ENCODE results near the gene ARID1B. TPM values are rescaled to one million over a fixed set of nuclear protein-coding genes. Genes with fewer than 3 reads are reported as not detected.

The ARID1B gene
- total RNA-seq, 1 experiment from 2014 or later: 91.7 TPM

DNA sequence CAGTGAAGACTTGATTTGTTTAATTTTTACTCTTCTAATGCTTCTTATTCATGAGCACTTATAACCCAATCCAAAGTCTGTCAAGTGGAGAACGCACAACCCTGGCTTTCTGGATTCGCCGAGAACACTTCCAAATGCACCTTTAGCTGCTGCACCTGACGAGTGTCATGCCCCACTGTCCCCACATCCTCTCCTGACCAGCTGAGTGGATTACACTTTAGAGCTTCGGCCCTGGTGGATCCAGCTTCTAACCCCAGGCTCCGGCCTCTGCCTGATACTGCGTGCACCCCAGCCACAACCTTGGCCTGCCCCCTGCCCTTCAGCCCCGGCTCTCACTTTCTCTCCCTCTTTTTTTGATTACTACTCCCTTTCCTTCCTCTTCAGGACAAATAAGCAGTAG, 287.3 kb downstream of the ARID1B start:
- no peak for TF ChIP-seq POLR2AphosphoS5 (IDR thresholded peaks at IDR 0.05; ENCODE audit: low read depth, low read length)
- TF ChIP-seq, protein P1, sequence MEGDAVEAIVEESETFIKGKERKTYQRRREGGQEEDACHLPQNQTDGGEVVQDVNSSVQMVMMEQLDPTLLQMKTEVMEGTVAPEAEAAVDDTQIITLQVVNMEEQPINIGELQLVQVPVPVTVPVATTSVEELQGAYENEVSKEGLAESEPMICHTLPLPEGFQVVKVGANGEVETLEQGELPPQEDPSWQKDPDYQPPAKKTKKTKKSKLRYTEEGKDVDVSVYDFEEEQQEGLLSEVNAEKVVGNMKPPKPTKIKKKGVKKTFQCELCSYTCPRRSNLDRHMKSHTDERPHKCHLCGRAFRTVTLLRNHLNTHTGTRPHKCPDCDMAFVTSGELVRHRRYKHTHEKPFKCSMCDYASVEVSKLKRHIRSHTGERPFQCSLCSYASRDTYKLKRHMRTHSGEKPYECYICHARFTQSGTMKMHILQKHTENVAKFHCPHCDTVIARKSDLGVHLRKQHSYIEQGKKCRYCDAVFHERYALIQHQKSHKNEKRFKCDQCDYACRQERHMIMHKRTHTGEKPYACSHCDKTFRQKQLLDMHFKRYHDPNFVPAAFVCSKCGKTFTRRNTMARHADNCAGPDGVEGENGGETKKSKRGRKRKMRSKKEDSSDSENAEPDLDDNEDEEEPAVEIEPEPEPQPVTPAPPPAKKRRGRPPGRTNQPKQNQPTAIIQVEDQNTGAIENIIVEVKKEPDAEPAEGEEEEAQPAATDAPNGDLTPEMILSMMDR (IDR thresholded peaks at IDR 0.05): no peak
- TF ChIP-seq SIN3A (IDR thresholded peaks at IDR 0.05; ENCODE audit: borderline replicate concordance, insufficient read depth, low read depth, low read length): no peak
- TF ChIP-seq TCF7L2 (IDR thresholded peaks at IDR 0.05; ENCODE audit: low read depth, low read length): no peak
- TF ChIP-seq, protein P2, sequence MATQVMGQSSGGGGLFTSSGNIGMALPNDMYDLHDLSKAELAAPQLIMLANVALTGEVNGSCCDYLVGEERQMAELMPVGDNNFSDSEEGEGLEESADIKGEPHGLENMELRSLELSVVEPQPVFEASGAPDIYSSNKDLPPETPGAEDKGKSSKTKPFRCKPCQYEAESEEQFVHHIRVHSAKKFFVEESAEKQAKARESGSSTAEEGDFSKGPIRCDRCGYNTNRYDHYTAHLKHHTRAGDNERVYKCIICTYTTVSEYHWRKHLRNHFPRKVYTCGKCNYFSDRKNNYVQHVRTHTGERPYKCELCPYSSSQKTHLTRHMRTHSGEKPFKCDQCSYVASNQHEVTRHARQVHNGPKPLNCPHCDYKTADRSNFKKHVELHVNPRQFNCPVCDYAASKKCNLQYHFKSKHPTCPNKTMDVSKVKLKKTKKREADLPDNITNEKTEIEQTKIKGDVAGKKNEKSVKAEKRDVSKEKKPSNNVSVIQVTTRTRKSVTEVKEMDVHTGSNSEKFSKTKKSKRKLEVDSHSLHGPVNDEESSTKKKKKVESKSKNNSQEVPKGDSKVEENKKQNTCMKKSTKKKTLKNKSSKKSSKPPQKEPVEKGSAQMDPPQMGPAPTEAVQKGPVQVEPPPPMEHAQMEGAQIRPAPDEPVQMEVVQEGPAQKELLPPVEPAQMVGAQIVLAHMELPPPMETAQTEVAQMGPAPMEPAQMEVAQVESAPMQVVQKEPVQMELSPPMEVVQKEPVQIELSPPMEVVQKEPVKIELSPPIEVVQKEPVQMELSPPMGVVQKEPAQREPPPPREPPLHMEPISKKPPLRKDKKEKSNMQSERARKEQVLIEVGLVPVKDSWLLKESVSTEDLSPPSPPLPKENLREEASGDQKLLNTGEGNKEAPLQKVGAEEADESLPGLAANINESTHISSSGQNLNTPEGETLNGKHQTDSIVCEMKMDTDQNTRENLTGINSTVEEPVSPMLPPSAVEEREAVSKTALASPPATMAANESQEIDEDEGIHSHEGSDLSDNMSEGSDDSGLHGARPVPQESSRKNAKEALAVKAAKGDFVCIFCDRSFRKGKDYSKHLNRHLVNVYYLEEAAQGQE (IDR thresholded peaks at IDR 0.05; ENCODE audit: insufficient read depth in 1 of 2, low read depth in 2 of 2, low read length in 1 of 2): no peak
- POLR2A ChIA-PET: no interaction called here
- Histone ChIP-seq H3K9me3 (ENCODE audit: control insufficient read depth, insufficient read depth, low read depth, low read length) (no peaks in the 10 kb centered on the region), H3K27ac (ENCODE audit: low read length) (no peak overlapping the region), H3K4me1 (ENCODE audit: control insufficient read depth, insufficient read depth, low read length) (peaks cover 39% of the 10 kb centered on the region), H3K27me3 (ENCODE audit: control insufficient read depth, insufficient read depth, low read length) (no peaks in the 10 kb centered on the region), H3K36me3 (ENCODE audit: control insufficient read depth, insufficient read depth, low read length) (no peaks in the 10 kb centered on the region), H3K4me3 (ENCODE audit: low read depth in 2 of 2, low read length in 2 of 2) (no peak overlapping the region)
- ATAC-seq: no peak
- CTCF ChIA-PET: no interaction called here
- in situ Hi-C loops (cut with HindIII; ENCODE audit: low pct_unique_long_range_greater_than_20kb, low sequenced_read_pairs) (no loop called here), intact Hi-C loops (cut with micrococcal nuclease; ENCODE audit: unreplicated experiment) (no loop called here)
- no TSS peak for BruUV-seq (replicated peaks)
- DNase-seq (ENCODE audit: low read depth, low spot score): no peak

DNA sequence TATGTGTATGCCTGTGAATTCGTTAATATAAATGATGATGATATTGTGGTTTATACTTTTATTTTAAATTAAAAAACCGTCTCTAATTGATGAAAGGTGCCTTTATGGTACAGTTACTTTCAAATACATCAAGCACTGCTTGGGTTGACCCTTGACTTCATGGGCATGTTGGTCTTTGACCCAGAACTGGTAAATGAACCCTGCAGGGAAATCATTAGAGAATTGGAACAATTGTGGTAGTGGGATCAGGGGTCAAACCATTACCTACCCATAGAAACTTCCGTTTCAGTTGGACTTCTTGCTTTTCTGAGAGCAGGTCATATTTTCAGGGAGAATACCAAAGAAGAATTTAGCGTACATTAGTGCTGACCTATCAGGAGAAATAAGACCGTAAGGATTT, 288.2 kb downstream of the ARID1B start:
- ChIA-PET CTCF (no interaction called here), POLR2A (no interaction called here)
- no peak overlapping the region for H3K4me3 ChIP-seq (ENCODE audit: low read depth in 2 of 2, low read length in 2 of 2)
- BruUV-seq (replicated peaks): TSS peak; percentile 33
- TF ChIP-seq TCF7L2 (IDR thresholded peaks at IDR 0.05; ENCODE audit: low read depth, low read length): no peak
- TF ChIP-seq SIN3A (IDR thresholded peaks at IDR 0.05; ENCODE audit: borderline replicate concordance, insufficient read depth, low read depth, low read length): no peak
- no peak for TF ChIP-seq POLR2AphosphoS5 (IDR thresholded peaks at IDR 0.05; ENCODE audit: low read depth, low read length)
- TF ChIP-seq, protein P2 (IDR thresholded peaks at IDR 0.05; ENCODE audit: insufficient read depth in 1 of 2, low read depth in 2 of 2, low read length in 1 of 2): no peak
- TF ChIP-seq, protein P1 (IDR thresholded peaks at IDR 0.05): no peak
- no peak for ATAC-seq
- H3K27ac ChIP-seq (ENCODE audit: low read length): no peak overlapping the region
- no peak for DNase-seq (ENCODE audit: low read depth, low spot score)
- intact Hi-C loops (cut with micrococcal nuclease; ENCODE audit: unreplicated experiment): no loop called here
- no peaks in the 10 kb centered on the region for H3K9me3 ChIP-seq (ENCODE audit: control insufficient read depth, insufficient read depth, low read depth, low read length)
- no peaks in the 10 kb centered on the region for H3K36me3 ChIP-seq (ENCODE audit: control insufficient read depth, insufficient read depth, low read length)
- peaks cover 44% of the 10 kb centered on the region for H3K4me1 ChIP-seq (ENCODE audit: control insufficient read depth, insufficient read depth, low read length)
- in situ Hi-C loops (cut with HindIII; ENCODE audit: low pct_unique_long_range_greater_than_20kb, low sequenced_read_pairs): no loop called here
- no peaks in the 10 kb centered on the region for H3K27me3 ChIP-seq (ENCODE audit: control insufficient read depth, insufficient read depth, low read length)
